GM21515 (cell line): Measurements from ENCODE around the gene ITGB3BP.
"Not testable (repeated sequence)": the region's sequence is repeated elsewhere in the genome, so short reads cannot be mapped to it uniquely, and the experiment has no call there.

Experiments used
- ATAC-seq: cut with Tn5 transposase; IDR thresholded peaks from one replicate; pipeline ENCODE4 v1.9.1; 2021; ENCODE audit not compliant: unreplicated experiment

The ITGB3BP gene

GRCh38 chr1:63423649-63424048 lies 99.4 kb downstream of the ITGB3BP start:
- no peak for ATAC-seq

GRCh38 chr1:63420746-63421145 lies 102.3 kb downstream of the ITGB3BP start:
- ATAC-seq: not testable (repeated sequence)

DNA sequence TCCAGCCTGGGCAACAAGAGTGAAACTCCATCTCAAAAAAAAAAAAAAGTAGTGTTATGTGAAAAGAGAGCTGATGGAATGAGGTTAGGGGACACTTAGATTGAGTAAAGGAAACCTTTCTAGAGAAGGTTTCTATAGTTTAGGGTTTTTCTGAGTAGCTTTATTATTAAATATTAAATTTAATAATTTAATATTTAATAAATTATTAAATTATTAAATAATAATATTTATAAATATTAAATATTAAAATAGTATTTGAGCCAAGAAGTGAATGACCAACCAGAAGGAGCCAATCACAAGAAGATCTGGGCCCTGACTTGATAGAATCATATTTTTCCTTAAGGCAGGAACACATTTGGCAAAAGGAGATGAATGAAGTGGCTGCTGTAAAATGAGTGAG lies 104.9 kb downstream of the ITGB3BP start:
- ATAC-seq: no peak

- no peak for ATAC-seq
These were observed 108.2 kb downstream of the ITGB3BP start for GRCh38 chr1:63414691-63415365.

DNA sequence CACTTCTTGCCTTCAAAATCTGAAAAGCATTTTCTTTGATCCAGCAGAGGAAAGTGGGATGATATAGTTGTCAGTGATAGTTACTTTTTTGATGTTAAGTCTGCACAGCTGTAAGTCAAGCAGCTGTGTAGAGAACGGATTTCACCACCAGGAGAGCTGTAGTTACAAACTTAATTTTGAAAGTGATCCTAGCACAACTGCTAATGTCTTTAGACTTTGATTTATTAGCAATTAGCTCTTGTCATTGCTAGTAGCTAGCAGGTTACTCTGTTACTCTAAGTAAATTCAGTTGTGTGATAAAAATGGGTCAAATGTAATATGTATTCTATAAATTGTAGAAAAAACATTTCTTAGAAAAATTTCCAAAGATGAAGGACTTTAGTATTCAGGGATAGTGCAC lies 109.6 kb downstream of the ITGB3BP start:
- ATAC-seq: no peak

- no peak for ATAC-seq
These were observed 112.0 kb downstream of the ITGB3BP start for GRCh38 chr1:63411066-63411465.

GRCh38 chr1:63408331-63408730 lies 114.7 kb downstream of the ITGB3BP start:
- ATAC-seq: no peak

GRCh38 chr1:63407002-63407401 lies 116.0 kb downstream of the ITGB3BP start:
- ATAC-seq: no peak

- ATAC-seq: no peak
These were observed 117.0 kb downstream of the ITGB3BP start for GRCh38 chr1:63405987-63406386.

DNA sequence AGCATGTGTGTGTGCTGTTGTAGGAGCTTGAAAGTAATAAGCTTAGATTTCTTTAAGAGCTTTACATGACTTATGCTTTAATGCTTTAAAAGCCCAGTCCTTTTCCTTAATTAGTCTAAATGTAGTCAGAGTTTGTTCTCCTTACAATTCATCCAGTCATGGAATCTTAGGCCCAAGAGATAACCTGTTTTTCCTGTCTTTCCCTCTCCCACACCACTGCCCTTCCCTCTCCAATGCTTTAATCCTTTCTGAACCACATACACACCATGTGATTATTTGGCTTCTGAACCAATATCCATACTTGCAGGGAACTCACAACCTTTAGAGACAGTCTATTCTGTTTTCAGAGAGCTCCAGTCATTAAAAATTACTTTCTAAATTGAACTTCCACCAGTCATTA lies 118.0 kb downstream of the ITGB3BP start:
- ATAC-seq: no peak

DNA sequence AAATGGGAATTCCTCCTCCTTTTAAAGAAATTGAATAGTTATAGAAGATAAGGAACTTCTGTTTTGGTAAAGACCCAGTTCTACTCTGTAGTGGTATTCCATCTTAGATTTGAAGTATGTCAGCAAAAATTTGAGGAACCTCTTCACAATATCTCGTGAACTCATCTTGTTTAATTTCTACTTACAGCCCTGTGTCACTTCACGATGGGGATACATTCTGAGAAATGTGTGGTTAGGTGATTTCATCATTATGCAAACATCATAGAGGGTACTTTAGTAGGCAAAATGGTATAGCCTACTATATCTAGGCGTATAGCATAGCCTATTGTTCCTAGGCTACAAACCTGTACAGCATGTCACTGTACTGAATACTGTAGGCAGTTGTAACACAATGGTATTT lies 119.6 kb downstream of the ITGB3BP start:
- ATAC-seq: no peak

- ATAC-seq: no peak
These were observed 121.1 kb downstream of the ITGB3BP start for GRCh38 chr1:63401945-63402344.
